Spleen (tissue), 11 donors: Measurements from ENCODE around the gene RSPRY1. TPM values are rescaled to one million over a fixed set of nuclear protein-coding genes. Genes with fewer than 3 reads are reported as not detected.

Experiments
- DNase-seq: peaks from one replicate; pipeline ENCODE4 v3.0.0-alpha.2; 2020
- H3K27ac ChIP-seq, 8 donors: fragments of 200-600 bp; sonication (generic) in 7 of 8; 1 replicate in 4 of 8; 2 replicates in 4 of 8; pipeline versions ENCODE4 v1.5.0 to v1.8.0; 2016 to 2021; ENCODE audit warnings: inconsistent platforms in 4 of 8, mild to moderate bottlenecking in 4 of 8, moderate library complexity in 1 of 8
- H3K27me3 ChIP-seq, 7 donors: fragments of 200-600 bp; sonication (generic) in 6 of 7; replicated peaks in 1 of 7; 1 replicate in 4 of 7; 2 replicates in 3 of 7; pipeline versions ENCODE4 v1.5.0 to v1.8.0; 2016 to 2021; ENCODE audit warnings: inconsistent platforms in 3 of 7, mild to moderate bottlenecking in 1 of 7
- H3K36me3 ChIP-seq, 6 donors: fragments of 200-600 bp; sonication (generic) in 5 of 6; 1 replicate in 4 of 6; 2 replicates in 2 of 6; pipeline versions ENCODE4 v1.5.0 to v1.8.0; 2016 to 2021; ENCODE audit warnings: inconsistent platforms in 2 of 6
- H3K4me1 ChIP-seq, 6 donors: fragments of 200-600 bp; sonication (generic) in 5 of 6; 1 replicate in 3 of 6; 2 replicates in 3 of 6; pipeline versions ENCODE4 v1.5.0 to v1.8.0; 2016 to 2021; ENCODE audit warnings: inconsistent platforms in 3 of 6
- H3K4me3 ChIP-seq, 8 donors: fragments of 200-600 bp; sonication (generic) in 7 of 8; 1 replicate in 4 of 8; 2 replicates in 4 of 8; pipeline versions ENCODE4 v1.5.0 to v1.8.0; 2016 to 2021; ENCODE audit warnings: inconsistent platforms in 4 of 8, mild to moderate bottlenecking in 4 of 8, moderate library complexity in 2 of 8
- H3K9me3 ChIP-seq, 8 donors: fragments of 200-600 bp; sonication (generic) in 7 of 8; 1 replicate in 4 of 8; 2 replicates in 4 of 8; pipeline versions ENCODE4 v1.5.0 to v1.8.0; 2016 to 2021; ENCODE audit warnings: inconsistent platforms in 4 of 8
- CTCF ChIP-seq, 11 experiments: fragments of 200-600 bp in 7 of 11; fragments of 450-650 bp in 4 of 11; sonication (generic) in 4 of 11; IDR thresholded peaks in 8 of 11; conservative IDR thresholded peaks in 3 of 11; 1 replicate in 7 of 11; 2 replicates in 4 of 11; pipeline versions ENCODE4 v1.4.0 to v1.8.0; 2016 to 2021; ENCODE audit warnings: antibody characterized with exemption in 11 of 11, inconsistent platforms in 4 of 11, mild to moderate bottlenecking in 1 of 11
- POLR2A ChIP-seq, 3 donors: fragments of 450-650 bp; IDR thresholded peaks; one replicate each; pipeline ENCODE4 v1.5.1; 2017; ENCODE audit warnings: antibody characterized with exemption in 3 of 3, mild to moderate bottlenecking in 1 of 3
- POLR2AphosphoS5 ChIP-seq, 3 donors: sonication (generic); formaldehyde crosslinking; IDR thresholded peaks; one replicate each; pipeline ENCODE4 v1.5.1; 2017; ENCODE audit warnings: antibody characterized with exemption in 3 of 3
- WGBS, 5 donors: extraction: QIAGEN DNeasy Blood & Tissue Kit in 3 of 5; methylation state at CpG; one replicate each; pipeline versions ENCODE4 v1.1.5 to v1.1.7; 2013 to 2018; 5-methylcytosine and 5-hydroxymethylcytosine counted together
- intact Hi-C: fragments of 100-400 bp; cut with DNase I; formaldehyde crosslinking; loops from one replicate; pipeline ENCODE4 v1.15.0; 2023; ENCODE audit warnings: low total_unique reads
- polyA plus RNA-seq, 3 donors: library from polyadenylated mRNA; stranded (reverse); fragments of 200-250 nt; gene quantifications; one replicate each; pipeline ENCODE4 v1.2.1, GENCODE V29; 2013
- total RNA-seq, 7 donors: library from RNA; depleted of rRNA in 3 of 7; stranded (reverse); fragments of >200 nt in 3 of 7; fragmentation: NEBNext Ultra II Directional in 4 of 7; extraction: Animal tissue kit (Norgen Biotek cat#: 25700) in 4 of 7; gene quantifications; one replicate each; pipeline versions ENCODE4 v1.1.0 to v1.2.1, GENCODE V29; 2016 to 2021
- donor health status: healthy with polysubstance abuse.
- donor health status: DM: no; HTN: no; CAD: no; lungs with moderate emphysema.
- donor health status: DM: no; HTN: no; CAD: no.
- donor health status: Bipolar disorder and iron deficiency.
- donor health status: healthy.
- donor health status: DM: no; HTN: no; CAD: no.
- donor health status: DM: yes; HTN: yes; CAD: no.

RSPRY1 gene
- total and polyA plus RNA-seq, 10 donors: 7.3 to 38.8 (median 29.4) TPM

GRCh38 chr16:57262841-57263540 is 76.9 kb downstream of the RSPRY1 start:
- DNase-seq: peak; percentile 64
- Histone ChIP-seq H3K9me3 (no peaks in the 10 kb centered on the region), H3K36me3 (no peaks in the 10 kb centered on the region), H3K4me3 (no peak overlapping the region), H3K27me3 (no peaks in the 10 kb centered on the region), H3K4me1 (peaks cover 0 to 38% (median 21%) of the 10 kb centered on the region in 6 donors), H3K27ac (no peak overlapping the region)
- no peak for TF ChIP-seq POLR2AphosphoS5 (IDR thresholded peaks at IDR 0.05)
- TF ChIP-seq POLR2A (IDR thresholded peaks at IDR 0.05): no peak
- TF ChIP-seq CTCF (IDR thresholded peaks at IDR 0.05 in 8 of 11, conservative IDR thresholded peaks at IDR 0.05 in 3 of 11): no peak
- intact Hi-C loops: no loop called here
- WGBS, 5 donors: 85 to 93% (median 90%) methylated on average over 15 to 17 of the region's 17 CpGs

GRCh38 chr16:57263541-57264351 is 77.6 kb downstream of the RSPRY1 start:
- WGBS, 5 donors: 82 to 89% (median 87%) methylated on average over 12 to 18 of the region's 18 CpGs
- intact Hi-C loops: no loop called here
- Histone ChIP-seq H3K4me1 (peaks cover 0 to 44% (median 23%) of the 10 kb centered on the region in 6 donors), H3K27me3 (no peaks in the 10 kb centered on the region), H3K9me3 (no peaks in the 10 kb centered on the region), H3K27ac (no peak overlapping the region), H3K36me3 (no peaks in the 10 kb centered on the region), H3K4me3 (no peak overlapping the region)
- DNase-seq: peak; percentile 62
- TF ChIP-seq CTCF (IDR thresholded peaks at IDR 0.05 in 8 of 11, conservative IDR thresholded peaks at IDR 0.05 in 3 of 11) (no peak), POLR2A (IDR thresholded peaks at IDR 0.05) (no peak), POLR2AphosphoS5 (IDR thresholded peaks at IDR 0.05) (no peak)

- H3K4me1 ChIP-seq: peaks cover 0 to 51% (median 25%) of the 10 kb centered on the region in 6 donors
- H3K9me3 ChIP-seq: no peaks in the 10 kb centered on the region
- H3K36me3 ChIP-seq: no peaks in the 10 kb centered on the region
- H3K27ac ChIP-seq: no peak overlapping the region
- intact Hi-C loops: no loop called here
- 72 to 83% (median 75%) methylated on average over 8 of the region's 8 CpGs for WGBS, 5 donors
- no peak for TF ChIP-seq POLR2A (IDR thresholded peaks at IDR 0.05)
- no peak for TF ChIP-seq POLR2AphosphoS5 (IDR thresholded peaks at IDR 0.05)
- no peaks in the 10 kb centered on the region for H3K27me3 ChIP-seq
- peak; percentile 51 for DNase-seq
- H3K4me3 ChIP-seq: no peak overlapping the region
Measured at GRCh38 chr16:57264381-57264780, 78.3 kb downstream of the RSPRY1 start.

- 86 to 93% (median 89%) methylated on average over 11 of the region's 11 CpGs for WGBS, 5 donors
- peaks cover 0 to 54% (median 21%) of the 10 kb centered on the region in 6 donors for H3K4me1 ChIP-seq
- H3K27ac ChIP-seq: peak overlapping the region in 1 of 8 donors; percentile 3
- TF ChIP-seq POLR2AphosphoS5 (IDR thresholded peaks at IDR 0.05) (peak in 1 of 3 donors; percentile 21), CTCF (IDR thresholded peaks at IDR 0.05 in 8 of 11, conservative IDR thresholded peaks at IDR 0.05 in 3 of 11) (no peak)
- no peak overlapping the region for H3K4me3 ChIP-seq
- intact Hi-C loops: no loop called here
- peak; percentile 69 for DNase-seq
- no peaks in the 10 kb centered on the region for H3K9me3 ChIP-seq
- no peaks in the 10 kb centered on the region for H3K36me3 ChIP-seq
- no peaks in the 10 kb centered on the region for H3K27me3 ChIP-seq
Measured at GRCh38 chr16:57264950-57265371, 78.8 kb downstream of the RSPRY1 start.
